ENCODE measurements around the gene SPSB1.
"Not testable (repeated sequence)": the region's sequence is repeated elsewhere in the genome, so short reads cannot be mapped to it uniquely, and the experiment has no call there.

SPSB1 gene

GRCh38 chr1:9375912-9376311, 83.2 kb downstream of the SPSB1 start:
- H3K4me1 Mint-ChIP-seq (ENCODE audit: low read depth in 2 of 2) = no peaks in the 10 kb centered on the region
- ATAC-seq (replicated peaks) (no peak), DNase-seq (no peak)
- no peaks in the 10 kb centered on the region for H3K9me3 Mint-ChIP-seq
- no peak overlapping the region for H3K4me3 Mint-ChIP-seq
- H3K36me3 Mint-ChIP-seq (ENCODE audit: insufficient read depth) = no peaks in the 10 kb centered on the region
- no peak overlapping the region for H3K27ac Mint-ChIP-seq
- H3K27me3 Mint-ChIP-seq = no peaks in the 10 kb centered on the region

DNA sequence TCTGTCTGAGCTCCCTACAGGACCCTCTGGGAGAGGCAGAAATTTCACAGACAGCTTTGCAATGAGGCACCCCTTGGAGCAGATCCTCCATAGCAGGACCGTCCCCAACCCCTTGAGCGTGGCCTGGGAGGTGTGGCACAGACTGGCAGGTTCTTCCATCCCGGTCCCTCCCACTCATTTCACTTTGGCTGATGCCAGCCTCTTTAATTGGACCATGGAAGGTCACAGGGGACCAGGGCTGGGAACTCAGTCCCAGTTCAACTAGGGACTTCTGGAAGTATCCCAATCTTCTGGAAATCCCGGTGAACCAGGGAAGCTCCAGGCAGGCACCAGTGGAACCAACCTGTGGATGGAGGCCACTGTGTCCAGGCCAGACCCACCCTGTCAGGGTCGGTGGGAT, 83.7 kb downstream of the SPSB1 start:
- H3K4me3 Mint-ChIP-seq = no peak overlapping the region
- H3K27ac Mint-ChIP-seq = no peak overlapping the region
- H3K27me3 Mint-ChIP-seq = no peaks in the 10 kb centered on the region
- no peaks in the 10 kb centered on the region for H3K4me1 Mint-ChIP-seq (ENCODE audit: low read depth in 2 of 2)
- no peak for DNase-seq
- H3K9me3 Mint-ChIP-seq = no peaks in the 10 kb centered on the region
- H3K36me3 Mint-ChIP-seq (ENCODE audit: insufficient read depth) = no peaks in the 10 kb centered on the region
- no peak for ATAC-seq (replicated peaks)

- ATAC-seq (replicated peaks) = no peak
- no peaks in the 10 kb centered on the region for H3K4me1 Mint-ChIP-seq (ENCODE audit: low read depth in 2 of 2)
- H3K27me3 Mint-ChIP-seq = no peaks in the 10 kb centered on the region
- no peak overlapping the region for H3K27ac Mint-ChIP-seq
- no peak overlapping the region for H3K4me3 Mint-ChIP-seq
- H3K36me3 Mint-ChIP-seq (ENCODE audit: insufficient read depth) = no peaks in the 10 kb centered on the region
- DNase-seq = no peak
- H3K9me3 Mint-ChIP-seq = no peaks in the 10 kb centered on the region
Measured at GRCh38 chr1:9376886-9377333, 84.2 kb downstream of the SPSB1 start.

DNA sequence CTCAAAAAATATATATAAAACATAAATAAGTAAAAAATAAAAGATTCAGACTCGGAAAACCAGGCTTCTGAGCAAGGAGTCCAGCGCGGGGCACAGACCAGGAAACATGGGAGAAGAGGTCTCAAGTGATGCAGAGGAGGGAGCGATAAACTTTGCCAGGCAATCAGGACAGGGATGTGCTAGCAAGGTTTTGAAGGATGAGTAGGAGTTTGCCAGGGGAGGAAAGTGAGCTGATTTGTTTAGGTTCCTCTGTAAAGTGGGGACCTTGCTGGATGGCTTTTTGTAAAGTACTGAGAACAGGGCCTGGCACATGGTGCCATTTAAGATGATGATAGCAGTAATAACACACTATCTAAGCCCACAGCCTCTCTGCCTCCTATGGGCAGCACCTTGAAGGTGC, 86.1 kb downstream of the SPSB1 start:
- Mint-ChIP-seq H3K27ac (no peak overlapping the region), H3K9me3 (no peaks in the 10 kb centered on the region), H3K27me3 (peaks cover 0 to under 1% of the 10 kb centered on the region in 2 donors), H3K36me3 (ENCODE audit: insufficient read depth) (no peaks in the 10 kb centered on the region), H3K4me3 (no peak overlapping the region), H3K4me1 (ENCODE audit: low read depth in 2 of 2) (no peaks in the 10 kb centered on the region)
- DNase-seq (no peak), ATAC-seq (replicated peaks) (no peak)

GRCh38 chr1:9380711-9381110, 88.0 kb downstream of the SPSB1 start:
- no peak overlapping the region for H3K4me3 Mint-ChIP-seq
- no peak for DNase-seq
- no peak for ATAC-seq (replicated peaks)
- no peaks in the 10 kb centered on the region for H3K36me3 Mint-ChIP-seq (ENCODE audit: insufficient read depth)
- no peaks in the 10 kb centered on the region for H3K9me3 Mint-ChIP-seq
- H3K27ac Mint-ChIP-seq = no peak overlapping the region
- H3K27me3 Mint-ChIP-seq = peaks cover 10 to 16% of the 10 kb centered on the region in 2 donors
- H3K4me1 Mint-ChIP-seq (ENCODE audit: low read depth in 2 of 2) = no peaks in the 10 kb centered on the region

DNA sequence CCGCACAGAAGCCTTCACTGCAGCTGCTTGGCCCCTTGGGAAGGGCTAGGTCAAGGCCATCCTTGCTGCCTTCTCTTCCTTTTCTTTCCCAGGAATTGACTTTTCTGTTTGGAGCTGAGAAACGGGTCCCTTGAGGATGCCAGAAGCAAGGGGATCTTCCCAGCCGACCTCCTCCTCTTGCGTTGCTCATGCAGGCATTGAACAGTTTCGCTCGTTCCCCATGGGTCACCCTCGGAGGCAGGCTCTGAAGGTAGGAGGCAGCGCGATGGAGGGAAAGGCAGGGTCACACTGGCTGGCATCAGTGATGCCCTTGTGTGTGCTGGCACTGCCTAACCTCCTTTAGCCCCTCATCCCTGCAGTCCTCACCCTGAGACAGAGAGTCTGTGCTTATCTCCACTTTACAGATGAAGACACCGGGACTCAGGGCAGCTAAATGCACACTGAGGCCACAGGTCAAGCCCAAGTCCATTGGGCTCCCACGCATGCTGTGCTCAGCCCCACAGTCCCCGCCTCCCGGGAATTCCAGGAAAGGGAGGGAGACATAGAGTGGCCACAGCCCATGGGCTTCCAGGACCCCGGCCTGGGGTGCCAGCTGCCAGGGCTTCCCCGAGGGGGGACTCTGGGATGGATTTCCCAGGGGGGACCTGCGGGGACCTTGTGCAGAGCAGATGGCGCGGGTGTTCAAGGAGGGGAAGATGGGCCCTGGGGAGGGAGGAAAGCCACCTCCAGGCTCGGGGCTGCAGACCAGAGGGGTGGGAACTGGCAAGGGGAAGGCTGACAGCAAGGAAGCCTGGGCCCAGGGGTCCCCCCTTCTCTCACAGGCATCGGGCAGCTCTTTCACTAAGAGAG, 90.2 kb downstream of the SPSB1 start:
- DNase-seq (no peak), ATAC-seq (replicated peaks) (no peak)
- no peaks in the 10 kb centered on the region for H3K4me1 Mint-ChIP-seq (ENCODE audit: low read depth in 2 of 2)
- no peak overlapping the region for H3K27ac Mint-ChIP-seq
- peaks cover 21 to 36% of the 10 kb centered on the region in 2 donors for H3K27me3 Mint-ChIP-seq
- H3K36me3 Mint-ChIP-seq (ENCODE audit: insufficient read depth) = no peaks in the 10 kb centered on the region
- no peaks in the 10 kb centered on the region for H3K9me3 Mint-ChIP-seq
- H3K4me3 Mint-ChIP-seq = no peak overlapping the region

GRCh38 chr1:9384128-9384527, 91.4 kb downstream of the SPSB1 start:
- Mint-ChIP-seq H3K9me3 (no peaks in the 10 kb centered on the region), H3K4me1 (ENCODE audit: low read depth in 2 of 2) (no peaks in the 10 kb centered on the region), H3K27me3 (peaks cover 21 to 45% of the 10 kb centered on the region in 2 donors), H3K27ac (no peak overlapping the region), H3K36me3 (ENCODE audit: insufficient read depth) (no peaks in the 10 kb centered on the region), H3K4me3 (no peak overlapping the region)
- DNase-seq = no peak
- no peak for ATAC-seq (replicated peaks)

DNA sequence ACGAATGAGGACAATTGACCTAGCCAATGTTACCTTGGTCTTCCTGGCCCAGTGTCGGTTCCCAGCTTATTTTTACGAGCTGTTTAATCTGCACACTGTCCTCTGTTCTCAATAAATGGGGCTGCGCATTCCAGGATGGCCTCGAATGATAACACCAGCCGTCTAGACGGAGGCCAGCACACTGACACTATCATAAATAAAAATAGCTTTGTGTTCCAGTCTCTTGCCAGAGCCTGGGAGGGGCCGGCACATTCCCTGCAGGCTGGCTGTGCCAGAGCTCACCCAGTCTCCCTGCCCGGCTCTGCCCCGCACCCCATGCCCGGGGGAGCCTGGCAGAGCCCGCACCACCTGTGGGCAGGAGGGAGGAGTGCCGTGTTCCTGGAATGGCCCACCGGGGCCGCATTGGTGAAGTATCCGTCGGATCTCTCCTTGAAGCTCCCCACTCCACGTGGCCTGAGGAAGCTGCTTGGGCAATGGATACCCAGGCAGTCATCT, 92.1 kb downstream of the SPSB1 start:
- no peak for DNase-seq
- no peak for ATAC-seq (replicated peaks)
- no peaks in the 10 kb centered on the region for H3K36me3 Mint-ChIP-seq (ENCODE audit: insufficient read depth)
- no peak overlapping the region for H3K4me3 Mint-ChIP-seq
- H3K27ac Mint-ChIP-seq = no peak overlapping the region
- H3K27me3 Mint-ChIP-seq = peaks cover 21 to 51% of the 10 kb centered on the region in 2 donors
- peaks cover 0 to 3% of the 10 kb centered on the region in 2 donors for H3K4me1 Mint-ChIP-seq (ENCODE audit: low read depth in 2 of 2)
- no peaks in the 10 kb centered on the region for H3K9me3 Mint-ChIP-seq

DNA sequence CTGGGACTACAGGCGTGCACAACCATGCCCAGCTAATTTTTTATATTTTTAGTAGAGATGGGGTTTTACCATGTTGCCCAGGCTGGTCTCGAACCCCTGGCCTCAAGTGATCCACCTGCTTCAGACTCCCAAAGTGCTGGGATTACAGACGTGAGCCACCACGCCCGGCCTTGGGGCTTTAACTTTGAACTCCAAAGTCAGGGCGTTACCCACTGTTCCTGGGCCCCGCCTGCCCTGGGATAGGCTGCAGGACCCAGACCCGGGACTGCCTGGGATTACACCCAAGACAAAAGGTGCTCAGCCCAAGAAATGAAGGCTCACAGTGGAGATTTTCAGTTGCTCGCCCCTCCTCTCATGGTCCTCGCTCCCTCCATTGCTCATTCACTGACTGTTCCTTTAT, 92.7 kb downstream of the SPSB1 start:
- H3K9me3 Mint-ChIP-seq; H3K4me1 Mint-ChIP-seq (ENCODE audit: low read depth in 2 of 2); H3K4me3 Mint-ChIP-seq; ATAC-seq (replicated peaks); DNase-seq; H3K36me3 Mint-ChIP-seq (ENCODE audit: insufficient read depth); H3K27ac Mint-ChIP-seq: not testable (repeated sequence)
- peaks cover 21 to 57% of the 10 kb centered on the region in 2 donors for H3K27me3 Mint-ChIP-seq

GRCh38 chr1:9385801-9386573, 93.3 kb downstream of the SPSB1 start:
- DNase-seq (no peak), ATAC-seq (replicated peaks) (no peak)
- Mint-ChIP-seq H3K4me1 (ENCODE audit: low read depth in 2 of 2) (peaks cover 0 to 3% of the 10 kb centered on the region in 2 donors), H3K9me3 (no peaks in the 10 kb centered on the region), H3K4me3 (no peak overlapping the region), H3K27me3 (peaks cover 21 to 63% of the 10 kb centered on the region in 2 donors), H3K27ac (no peak overlapping the region), H3K36me3 (ENCODE audit: insufficient read depth) (no peaks in the 10 kb centered on the region)

GRCh38 chr1:9388335-9389180, 95.9 kb downstream of the SPSB1 start:
- no peaks in the 10 kb centered on the region for H3K36me3 Mint-ChIP-seq (ENCODE audit: insufficient read depth)
- peaks cover 21 to 82% of the 10 kb centered on the region in 2 donors for H3K27me3 Mint-ChIP-seq
- no peaks in the 10 kb centered on the region for H3K9me3 Mint-ChIP-seq
- DNase-seq (no peak), ATAC-seq (replicated peaks) (no peak)
- H3K4me3 Mint-ChIP-seq = no peak overlapping the region
- peaks cover 0 to 3% of the 10 kb centered on the region in 2 donors for H3K4me1 Mint-ChIP-seq (ENCODE audit: low read depth in 2 of 2)
- H3K27ac Mint-ChIP-seq = no peak overlapping the region

DNA sequence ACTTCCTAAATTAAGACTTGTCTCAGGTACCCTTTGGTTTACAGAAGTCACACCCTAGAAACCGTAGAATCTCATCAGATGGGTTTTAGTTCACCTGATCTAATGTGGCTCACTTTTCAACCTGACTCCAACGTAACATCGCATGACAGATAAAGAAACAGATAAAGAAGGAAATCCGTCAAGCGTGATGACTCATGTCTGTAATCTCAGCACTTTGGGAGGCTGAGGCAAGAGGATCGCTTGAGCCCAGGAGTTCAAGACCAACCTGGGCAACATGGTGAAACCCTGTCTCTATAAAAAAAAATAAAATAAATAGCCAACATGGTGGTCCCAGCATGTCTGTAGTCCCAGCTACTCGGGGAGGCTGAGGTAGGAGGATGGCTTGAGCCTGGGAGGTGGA, 97.3 kb downstream of the SPSB1 start:
- Mint-ChIP-seq H3K4me3 (no peak overlapping the region), H3K27me3 (peaks cover 11 to 71% of the 10 kb centered on the region in 2 donors), H3K36me3 (ENCODE audit: insufficient read depth) (no peaks in the 10 kb centered on the region), H3K9me3 (no peaks in the 10 kb centered on the region), H3K27ac (no peak overlapping the region), H3K4me1 (ENCODE audit: low read depth in 2 of 2) (peaks cover 0 to 3% of the 10 kb centered on the region in 2 donors)
- ATAC-seq (replicated peaks) (no peak), DNase-seq (no peak)

DNA sequence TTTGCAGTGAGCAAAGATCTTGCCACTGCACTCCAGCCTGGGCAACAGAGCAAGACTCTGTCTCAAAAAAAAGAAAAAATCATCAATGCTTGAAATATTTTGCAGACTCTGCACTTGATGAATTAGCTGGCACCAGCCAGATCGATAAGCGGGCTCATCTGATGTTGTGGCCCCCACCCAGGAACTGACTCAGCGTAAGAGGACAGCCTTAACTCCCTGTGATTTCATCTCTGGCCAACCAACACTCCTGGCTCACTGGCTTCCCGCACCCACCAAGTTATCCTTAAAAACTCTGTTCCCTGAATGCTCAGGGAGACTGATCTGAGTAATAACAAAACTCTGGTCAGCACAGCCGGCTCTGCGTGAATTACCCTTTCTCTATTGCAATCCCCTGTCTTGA, 98.9 kb downstream of the SPSB1 start:
- Mint-ChIP-seq H3K4me3 (no peak overlapping the region), H3K4me1 (ENCODE audit: low read depth in 2 of 2) (peaks cover 0 to 3% of the 10 kb centered on the region in 2 donors), H3K36me3 (ENCODE audit: insufficient read depth) (no peaks in the 10 kb centered on the region), H3K9me3 (peaks cover 0 to 2% of the 10 kb centered on the region in 2 donors), H3K27ac (no peak overlapping the region), H3K27me3 (peaks cover 10 to 58% of the 10 kb centered on the region in 2 donors)
- ATAC-seq (replicated peaks) (no peak), DNase-seq (no peak)
